Measurements from ENCODE around the gene RNF44.

The RNF44 gene

DNA sequence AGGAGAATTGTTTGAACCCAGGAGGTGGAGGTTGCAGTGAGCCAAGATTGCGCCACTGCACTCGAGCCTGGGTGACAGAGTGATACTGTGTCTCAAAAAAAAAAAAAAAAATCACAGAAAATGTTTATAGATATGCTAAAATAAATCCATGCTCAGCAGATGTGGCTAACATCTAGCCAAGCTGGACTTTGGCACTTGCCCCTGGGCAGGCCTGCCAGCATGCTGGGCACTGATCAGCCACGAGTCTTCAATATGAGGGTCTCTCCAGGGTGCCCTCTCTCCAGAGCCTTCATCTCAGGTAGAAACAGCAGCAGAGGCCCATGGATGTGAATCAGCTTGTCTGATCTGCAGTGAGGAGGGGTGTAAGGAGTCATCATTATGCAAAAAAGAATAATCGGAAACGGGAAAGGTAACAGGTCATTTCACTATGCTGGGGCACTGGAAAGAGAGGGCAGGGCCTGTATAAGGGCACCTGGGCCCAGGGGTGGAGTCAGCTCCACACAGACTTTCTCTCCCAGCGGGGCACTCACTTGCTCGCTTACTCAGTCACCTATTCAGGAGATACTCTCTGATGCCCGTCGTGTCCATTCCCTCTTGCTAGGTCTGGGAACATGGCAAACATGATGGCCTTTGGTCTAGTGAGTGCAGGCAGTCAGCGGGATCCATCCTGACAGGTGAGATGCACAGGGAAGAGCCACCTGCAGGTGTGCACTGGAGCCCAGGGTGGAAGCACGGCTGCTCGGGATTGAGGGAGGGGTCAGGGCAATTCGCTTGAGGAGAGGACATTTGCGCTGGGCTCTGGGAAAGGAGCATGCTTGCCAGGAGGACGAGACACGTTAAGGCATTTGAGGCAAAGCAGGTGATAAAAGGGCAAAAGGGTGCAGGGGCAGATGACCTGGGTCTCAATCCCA is 17.1 kb downstream of the RNF44 start:
- 0 out of 2 replicates have a peak, but pooled peaks cover 5% of the 10 kb centered on the region for H3F3A ChIP-seq (ENCODE audit: insufficient read depth)
- H3K9me3 ChIP-seq (ENCODE audit: insufficient read depth, low read length): no peaks in the 10 kb centered on the region
- H3K9me2 ChIP-seq (replicated peaks; ENCODE audit: insufficient read depth, low read length): no peaks in the 10 kb centered on the region
- no peak for TF ChIP-seq EZH2phosphoT487 (conservative IDR thresholded peaks at IDR 0.05; ENCODE audit: low read length)
- TF ChIP-seq, protein P1, sequence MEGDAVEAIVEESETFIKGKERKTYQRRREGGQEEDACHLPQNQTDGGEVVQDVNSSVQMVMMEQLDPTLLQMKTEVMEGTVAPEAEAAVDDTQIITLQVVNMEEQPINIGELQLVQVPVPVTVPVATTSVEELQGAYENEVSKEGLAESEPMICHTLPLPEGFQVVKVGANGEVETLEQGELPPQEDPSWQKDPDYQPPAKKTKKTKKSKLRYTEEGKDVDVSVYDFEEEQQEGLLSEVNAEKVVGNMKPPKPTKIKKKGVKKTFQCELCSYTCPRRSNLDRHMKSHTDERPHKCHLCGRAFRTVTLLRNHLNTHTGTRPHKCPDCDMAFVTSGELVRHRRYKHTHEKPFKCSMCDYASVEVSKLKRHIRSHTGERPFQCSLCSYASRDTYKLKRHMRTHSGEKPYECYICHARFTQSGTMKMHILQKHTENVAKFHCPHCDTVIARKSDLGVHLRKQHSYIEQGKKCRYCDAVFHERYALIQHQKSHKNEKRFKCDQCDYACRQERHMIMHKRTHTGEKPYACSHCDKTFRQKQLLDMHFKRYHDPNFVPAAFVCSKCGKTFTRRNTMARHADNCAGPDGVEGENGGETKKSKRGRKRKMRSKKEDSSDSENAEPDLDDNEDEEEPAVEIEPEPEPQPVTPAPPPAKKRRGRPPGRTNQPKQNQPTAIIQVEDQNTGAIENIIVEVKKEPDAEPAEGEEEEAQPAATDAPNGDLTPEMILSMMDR (IDR thresholded peaks at IDR 0.05; ENCODE audit: insufficient read depth, low read length, poor library complexity, severe bottlenecking): no peak
- no peaks in the 10 kb centered on the region for H4K20me1 ChIP-seq (ENCODE audit: low read depth, low read length)
- H3K4me3 ChIP-seq (ENCODE audit: insufficient read depth, low read length, poor library complexity, severe bottlenecking): no peak overlapping the region
- H3K79me2 ChIP-seq (ENCODE audit: insufficient read depth, low read length): no peaks in the 10 kb centered on the region
- H3K27ac ChIP-seq (ENCODE audit: low read depth, low read length): no peak overlapping the region
- H2AFZ ChIP-seq (ENCODE audit: low read depth, low read length, severe bottlenecking): no peak overlapping the region
- no peak overlapping the region for H3K9ac ChIP-seq (ENCODE audit: low read length)
- H3K4me2 ChIP-seq (ENCODE audit: low read depth, low read length, poor library complexity, severe bottlenecking): no peak overlapping the region
- no peaks in the 10 kb centered on the region for H3K36me3 ChIP-seq (ENCODE audit: low read length)
- H3K27me3 ChIP-seq (ENCODE audit: low read length): no peaks in the 10 kb centered on the region

DNA sequence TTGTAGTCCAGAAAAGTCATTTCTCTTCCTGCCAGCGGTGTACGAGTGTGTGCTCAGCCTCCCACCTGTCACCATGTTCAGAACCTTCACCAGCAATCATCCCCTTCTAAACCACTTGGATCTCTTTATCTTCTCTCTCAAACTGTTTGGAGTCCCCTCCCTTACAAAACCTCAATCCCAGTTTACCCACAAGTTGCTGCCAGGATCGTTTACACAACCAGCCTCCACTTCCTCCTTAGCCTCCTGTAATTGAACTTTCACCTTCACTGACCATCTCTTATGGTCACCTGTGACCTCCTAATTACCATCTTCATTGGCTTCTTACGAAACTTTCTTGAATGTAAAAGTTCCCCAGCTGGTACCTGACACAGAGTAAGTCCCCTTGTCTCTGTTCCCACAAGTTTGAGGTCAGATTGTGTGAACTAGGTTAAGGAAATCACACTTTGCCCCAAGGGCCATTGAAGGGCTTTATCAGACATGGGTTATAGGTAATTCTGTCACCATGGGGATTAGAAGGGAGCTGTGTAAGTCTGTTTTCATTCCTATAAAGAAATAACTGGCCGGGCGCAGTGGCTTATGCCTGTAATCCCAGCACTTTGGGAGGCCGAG is 20.0 kb downstream of the RNF44 start:
- Histone ChIP-seq H4K20me1 (ENCODE audit: low read depth, low read length) (no peaks in the 10 kb centered on the region), H3K9ac (ENCODE audit: low read length) (no peak overlapping the region), H2AFZ (ENCODE audit: low read depth, low read length, severe bottlenecking) (no peak overlapping the region), H3F3A (ENCODE audit: insufficient read depth) (peaks cover 3% of the 10 kb centered on the region; the same call in 1 of the 2 replicates), H3K36me3 (ENCODE audit: low read length) (no peaks in the 10 kb centered on the region), H3K4me3 (ENCODE audit: insufficient read depth, low read length, poor library complexity, severe bottlenecking) (no peak overlapping the region), H3K27ac (ENCODE audit: low read depth, low read length) (no peak overlapping the region), H3K9me2 (replicated peaks; ENCODE audit: insufficient read depth, low read length) (no peaks in the 10 kb centered on the region), H3K9me3 (ENCODE audit: insufficient read depth, low read length) (no peaks in the 10 kb centered on the region), H3K27me3 (ENCODE audit: low read length) (no peaks in the 10 kb centered on the region), H3K79me2 (ENCODE audit: insufficient read depth, low read length) (no peaks in the 10 kb centered on the region), H3K4me2 (ENCODE audit: low read depth, low read length, poor library complexity, severe bottlenecking) (no peak overlapping the region)
- TF ChIP-seq EZH2phosphoT487 (conservative IDR thresholded peaks at IDR 0.05; ENCODE audit: low read length): no peak
- TF ChIP-seq, protein P1 (IDR thresholded peaks at IDR 0.05; ENCODE audit: insufficient read depth, low read length, poor library complexity, severe bottlenecking): no peak

DNA sequence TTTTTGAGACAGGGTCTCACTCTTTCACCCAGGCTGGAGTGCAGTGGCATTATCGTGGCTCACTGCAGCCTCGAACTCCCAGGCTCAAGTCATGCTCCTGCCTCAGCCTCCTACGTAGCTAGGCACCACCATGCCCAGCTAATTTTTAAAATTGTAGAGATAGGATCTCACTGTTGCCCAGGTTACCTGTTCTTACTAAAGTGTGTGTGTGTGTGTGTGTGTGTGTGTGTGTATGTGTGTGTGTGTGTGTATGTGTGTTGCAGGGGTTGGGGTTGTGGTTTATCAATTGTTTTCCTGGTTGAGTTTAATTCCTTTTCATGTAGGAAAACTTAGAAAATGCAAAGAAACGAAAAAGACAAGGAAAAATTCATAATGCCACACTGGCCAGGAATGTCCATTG is 21.8 kb downstream of the RNF44 start:
- Histone ChIP-seq H4K20me1 (ENCODE audit: low read depth, low read length) (no peaks in the 10 kb centered on the region), H3K4me2 (ENCODE audit: low read depth, low read length, poor library complexity, severe bottlenecking) (no peak overlapping the region), H3K27ac (ENCODE audit: low read depth, low read length) (no peak overlapping the region), H3K27me3 (ENCODE audit: low read length) (no peaks in the 10 kb centered on the region), H2AFZ (ENCODE audit: low read depth, low read length, severe bottlenecking) (no peak overlapping the region), H3K9me3 (ENCODE audit: insufficient read depth, low read length) (no peaks in the 10 kb centered on the region), H3K36me3 (ENCODE audit: low read length) (no peaks in the 10 kb centered on the region), H3K4me3 (ENCODE audit: insufficient read depth, low read length, poor library complexity, severe bottlenecking) (no peak overlapping the region), H3K79me2 (ENCODE audit: insufficient read depth, low read length) (no peaks in the 10 kb centered on the region), H3K9ac (ENCODE audit: low read length) (no peak overlapping the region), H3K9me2 (replicated peaks; ENCODE audit: insufficient read depth, low read length) (no peaks in the 10 kb centered on the region), H3F3A (ENCODE audit: insufficient read depth) (peaks cover 3% of the 10 kb centered on the region; the same call in 1 of the 2 replicates)
- TF ChIP-seq EZH2phosphoT487 (conservative IDR thresholded peaks at IDR 0.05; ENCODE audit: low read length): no peak
- TF ChIP-seq, protein P1 (IDR thresholded peaks at IDR 0.05; ENCODE audit: insufficient read depth, low read length, poor library complexity, severe bottlenecking): no peak

Data from SU-DHL-6 (cell line).